IgD-negative memory B cell (primary cell): ENCODE results near the gene MAP2K7. TPM values are rescaled to one million over a fixed set of nuclear protein-coding genes. Genes with fewer than 3 reads are reported as not detected.
"Not testable (repeated sequence)": the region's sequence is repeated elsewhere in the genome, so short reads cannot be mapped to it uniquely, and the experiment has no call there.

Experiments
- H3K27ac Mint-ChIP-seq, 3 donors: one replicate each; pipeline ENCODE4 v1.8.0; 2020 to 2022; ENCODE audit warnings: mild to moderate bottlenecking in 3 of 3, mixed read lengths in 3 of 3, moderate library complexity in 1 of 3
- H3K27me3 Mint-ChIP-seq: one replicate; pipeline ENCODE4 v1.8.0; 2021; ENCODE audit warnings: mixed read lengths
- H3K36me3 Mint-ChIP-seq: one replicate; pipeline ENCODE4 v1.8.0; 2020; ENCODE audit warnings: mild to moderate bottlenecking, mixed read lengths
- H3K4me1 Mint-ChIP-seq, 3 donors: one replicate each; pipeline ENCODE4 v1.8.0; 2020 to 2022; ENCODE audit warnings: mixed read lengths in 3 of 3, mild to moderate bottlenecking in 1 of 3
- H3K4me3 Mint-ChIP-seq, 4 donors: one replicate each; pipeline ENCODE4 v1.8.0; 2020 to 2022; ENCODE audit warnings: mild to moderate bottlenecking in 4 of 4, mixed read lengths in 4 of 4, moderate library complexity in 3 of 4
- H3K9me3 Mint-ChIP-seq, 3 donors: one replicate each; pipeline ENCODE4 v1.8.0; 2020 to 2021; ENCODE audit warnings: mixed read lengths in 3 of 3, mild to moderate bottlenecking in 1 of 3
- polyA plus RNA-seq: library from polyadenylated mRNA; unstranded; fragments of 300-500 nt; fragmentation: Illumina TruSeq; gene quantifications from one replicate; pipeline ENCODE4 v1.2.3, GENCODE V29; 2021

Gene MAP2K7
- 2.4 TPM for polyA plus RNA-seq

GRCh38 chr19:7903244-7904073, at the start of gene MAP2K7:
Gene MAP2K7, plus strand, starts transcription at chr19:7903877. Its CDS starts 68 bp downstream, at chr19:7903945.
- peak within 1 kb of the TSS; percentile 85 to 95 (median 90) for H3K4me3 Mint-ChIP-seq
- H3K36me3 Mint-ChIP-seq, result no peaks in the 10 kb centered on the region
- no peaks in the 10 kb centered on the region for H3K27me3 Mint-ChIP-seq
- peak within 1 kb of the TSS; percentile 97 to 99 (median 98) for H3K27ac Mint-ChIP-seq
- H3K4me1 Mint-ChIP-seq, result peaks cover 13 to 15% (median 13%) of the 10 kb centered on the region in 3 donors
- no peaks in the 10 kb centered on the region for H3K9me3 Mint-ChIP-seq

GRCh38 chr19:7855426-7856108, 48.1 kb upstream of the MAP2K7 start:
- peaks cover 20% of the 10 kb centered on the region for H3K27me3 Mint-ChIP-seq
- peaks cover 0 to 3% (median 2%) of the 10 kb centered on the region in 3 donors for H3K4me1 Mint-ChIP-seq
- peaks cover 2% of the 10 kb centered on the region for H3K36me3 Mint-ChIP-seq
- H3K9me3 Mint-ChIP-seq, result no peaks in the 10 kb centered on the region
- H3K27ac Mint-ChIP-seq, result no peak overlapping the region
- no peak overlapping the region for H3K4me3 Mint-ChIP-seq

GRCh38 chr19:7856109-7856591, 47.5 kb upstream of the MAP2K7 start:
- peaks cover 26% of the 10 kb centered on the region for H3K27me3 Mint-ChIP-seq
- H3K36me3 Mint-ChIP-seq, result peaks cover 4% of the 10 kb centered on the region
- H3K27ac Mint-ChIP-seq, result no peak overlapping the region
- H3K9me3 Mint-ChIP-seq, result no peaks in the 10 kb centered on the region
- peaks cover 0 to 3% (median 2%) of the 10 kb centered on the region in 3 donors for H3K4me1 Mint-ChIP-seq
- H3K4me3 Mint-ChIP-seq, result no peak overlapping the region

GRCh38 chr19:7856679-7857663, 46.7 kb upstream of the MAP2K7 start:
- Mint-ChIP-seq H3K27me3 (peaks cover 32% of the 10 kb centered on the region), H3K36me3 (peaks cover 2% of the 10 kb centered on the region), H3K27ac (no peak overlapping the region), H3K9me3 (no peaks in the 10 kb centered on the region), H3K4me3 (no peak overlapping the region), H3K4me1 (peaks cover 0 to 3% (median 2%) of the 10 kb centered on the region in 3 donors)

- Mint-ChIP-seq H3K27me3 (peaks cover 32% of the 10 kb centered on the region), H3K9me3 (no peaks in the 10 kb centered on the region), H3K36me3 (peaks cover 2% of the 10 kb centered on the region), H3K4me1 (peaks cover 0 to 3% (median 2%) of the 10 kb centered on the region in 3 donors), H3K4me3 (no peak overlapping the region), H3K27ac (no peak overlapping the region)
Observed at GRCh38 chr19:7857727-7858108, 46.0 kb upstream of the MAP2K7 start.

- Mint-ChIP-seq H3K4me3 (no peak overlapping the region), H3K9me3 (no peaks in the 10 kb centered on the region), H3K27ac (no peak overlapping the region), H3K27me3 (peaks cover 29% of the 10 kb centered on the region), H3K36me3 (peaks cover 2% of the 10 kb centered on the region), H3K4me1 (no peaks in the 10 kb centered on the region)
Observed at GRCh38 chr19:7858109-7858770, 45.4 kb upstream of the MAP2K7 start.

GRCh38 chr19:7859087-7859486, 44.6 kb upstream of the MAP2K7 start:
- not testable (repeated sequence) for H3K36me3 Mint-ChIP-seq

GRCh38 chr19:7859831-7860713, 43.6 kb upstream of the MAP2K7 start:
- H3K36me3 Mint-ChIP-seq, result peaks cover 2% of the 10 kb centered on the region
- no peak overlapping the region for H3K27ac Mint-ChIP-seq
- peaks cover 0 to 5% (median 5%) of the 10 kb centered on the region in 3 donors for H3K4me1 Mint-ChIP-seq
- H3K4me3 Mint-ChIP-seq, result peak overlapping the region in 1 of 4 donors; percentile 65
- peaks cover 35% of the 10 kb centered on the region for H3K27me3 Mint-ChIP-seq
- H3K9me3 Mint-ChIP-seq, result no peaks in the 10 kb centered on the region

More at GRCh38 chr19:7859087-7859486, 44.6 kb upstream of the MAP2K7 start:
- H3K27me3 Mint-ChIP-seq, result peaks cover 31% of the 10 kb centered on the region
- not testable (repeated sequence) for H3K27ac Mint-ChIP-seq, H3K9me3 Mint-ChIP-seq, H3K4me1 Mint-ChIP-seq, H3K4me3 Mint-ChIP-seq

- peak overlapping the region in 2 of 3 donors; percentile 35 to 42 for H3K27ac Mint-ChIP-seq
Observed at GRCh38 chr19:7860714-7861618, 42.7 kb upstream of the MAP2K7 start.

GRCh38 chr19:7861619-7862412, 41.9 kb upstream of the MAP2K7 start:
- Mint-ChIP-seq H3K4me3 (peak overlapping the region; percentile 39 to 59 (median 52)), H3K4me1 (peaks cover 3 to 11% (median 8%) of the 10 kb centered on the region in 3 donors), H3K9me3 (no peaks in the 10 kb centered on the region), H3K27me3 (peaks cover 30% of the 10 kb centered on the region), H3K36me3 (peaks cover 2% of the 10 kb centered on the region), H3K27ac (peak overlapping the region in 2 of 3 donors; percentile 35 to 42)

More at GRCh38 chr19:7860714-7861618, 42.7 kb upstream of the MAP2K7 start:
- Mint-ChIP-seq H3K27me3 (peaks cover 31% of the 10 kb centered on the region), H3K4me1 (peaks cover 3 to 11% (median 8%) of the 10 kb centered on the region in 3 donors), H3K36me3 (peaks cover 2% of the 10 kb centered on the region), H3K4me3 (peak overlapping the region; percentile 18 to 65 (median 54)), H3K9me3 (no peaks in the 10 kb centered on the region)

- Mint-ChIP-seq H3K9me3 (no peaks in the 10 kb centered on the region), H3K36me3 (peaks cover 2% of the 10 kb centered on the region), H3K4me3 (peak overlapping the region in 2 of 4 donors; percentile 45 to 46), H3K4me1 (peaks cover 3 to 11% (median 8%) of the 10 kb centered on the region in 3 donors), H3K27ac (no peak overlapping the region), H3K27me3 (peaks cover 30% of the 10 kb centered on the region)
Observed at GRCh38 chr19:7862413-7862951, 41.2 kb upstream of the MAP2K7 start.
